ENCODE results near the gene COPG1.
A peak's percentile ranks its signal among the peaks of the same experiment; 100 is the strongest.

Gene COPG1

DNA sequence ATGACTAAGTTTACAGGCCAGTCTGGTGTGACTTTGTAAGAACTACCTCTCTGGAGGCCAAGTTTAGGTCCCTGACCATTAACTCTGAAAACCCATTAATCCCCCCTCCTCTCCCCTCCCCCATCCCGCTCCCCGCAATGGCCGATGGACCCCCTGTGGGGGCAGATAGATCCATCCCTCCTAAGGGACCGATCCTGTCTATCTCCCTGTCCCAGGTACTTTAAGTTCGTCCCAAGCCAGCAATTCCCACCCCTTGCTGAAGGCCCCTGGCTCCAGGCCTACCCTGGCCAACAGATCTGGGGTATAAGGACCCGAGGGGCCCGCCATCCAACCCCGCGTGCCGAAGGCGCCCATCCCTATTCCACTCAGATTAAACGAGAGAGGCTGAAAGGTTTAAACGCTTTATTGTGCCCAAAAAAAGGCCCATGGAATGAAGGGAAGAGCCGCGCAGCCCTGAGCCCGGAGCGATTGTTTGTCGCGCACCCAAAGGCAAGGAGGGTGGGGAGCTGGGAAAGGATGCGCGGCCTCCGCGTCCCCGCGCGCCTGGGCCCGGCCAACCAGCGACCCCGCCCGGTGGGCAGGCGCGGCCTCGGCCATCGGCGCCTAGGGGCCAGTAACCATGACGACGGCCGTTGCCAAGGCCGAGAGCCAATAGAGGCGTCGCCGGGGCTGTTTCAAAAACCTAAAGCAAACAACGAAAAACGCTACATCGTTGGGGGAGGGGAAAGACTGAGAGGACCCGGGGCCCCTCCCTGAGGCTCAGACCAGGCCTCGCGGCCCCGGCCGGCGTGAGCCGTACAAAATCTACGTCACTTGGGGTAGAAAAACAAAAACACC lies 65.2 kb downstream of the COPG1 start:
- DNase-seq (ENCODE audit: low spot score) = peak; percentile 86

DNA sequence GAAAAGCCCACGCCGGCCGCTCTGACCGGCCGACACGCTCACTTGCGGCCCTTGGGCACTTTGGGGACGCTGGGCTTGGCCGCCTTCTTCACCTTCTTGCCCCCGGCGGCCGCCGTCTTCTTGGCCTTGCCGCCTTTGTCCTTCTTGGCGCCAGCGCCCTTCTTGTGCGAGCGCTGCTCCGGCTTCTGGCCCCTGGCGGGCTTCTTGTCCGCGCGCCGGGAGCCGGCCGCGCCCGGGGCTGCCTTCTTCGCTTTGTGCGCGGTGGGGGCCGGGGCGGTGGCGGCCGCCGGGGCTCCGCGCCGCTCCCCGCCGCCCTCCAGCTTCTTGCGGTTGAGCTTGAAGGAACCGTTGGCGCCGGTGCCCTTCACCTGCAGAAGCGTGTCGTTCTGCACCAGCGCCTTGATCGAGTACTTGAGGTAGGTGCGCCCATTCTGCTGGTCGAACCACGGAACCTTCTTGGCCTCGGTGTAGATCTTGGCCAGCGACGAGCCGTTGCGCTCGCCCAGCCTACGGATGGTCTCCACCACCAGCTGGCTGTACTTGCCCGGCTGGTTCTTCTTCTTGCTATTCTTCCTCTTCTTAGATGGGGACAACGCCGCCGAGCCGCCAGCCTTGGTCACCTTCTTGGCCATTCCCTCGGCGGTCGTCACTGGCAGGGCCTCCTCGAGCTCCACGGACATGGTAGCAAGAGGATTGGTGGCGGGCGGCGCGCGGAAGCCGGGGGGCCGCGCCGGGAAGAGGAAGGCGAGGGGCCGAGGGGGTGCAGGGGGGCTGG lies 66.0 kb downstream of the COPG1 start:
- DNase-seq (ENCODE audit: low spot score) = peak; percentile 24

DNA sequence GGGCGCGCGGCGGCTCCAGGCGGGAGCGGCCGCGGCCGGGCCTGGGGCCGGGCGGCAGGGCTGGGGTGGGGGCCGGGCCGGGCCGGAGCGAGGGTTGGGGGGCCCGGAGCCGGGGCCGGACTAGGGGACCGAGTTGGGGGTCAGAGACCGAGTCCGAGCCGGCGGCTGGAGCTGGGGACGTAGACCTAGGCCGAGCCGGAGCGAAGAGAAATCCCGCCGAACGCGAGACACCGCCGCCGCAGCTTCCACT lies 66.5 kb downstream of the COPG1 start:
- DNase-seq (ENCODE audit: low spot score) = no peak

DNA sequence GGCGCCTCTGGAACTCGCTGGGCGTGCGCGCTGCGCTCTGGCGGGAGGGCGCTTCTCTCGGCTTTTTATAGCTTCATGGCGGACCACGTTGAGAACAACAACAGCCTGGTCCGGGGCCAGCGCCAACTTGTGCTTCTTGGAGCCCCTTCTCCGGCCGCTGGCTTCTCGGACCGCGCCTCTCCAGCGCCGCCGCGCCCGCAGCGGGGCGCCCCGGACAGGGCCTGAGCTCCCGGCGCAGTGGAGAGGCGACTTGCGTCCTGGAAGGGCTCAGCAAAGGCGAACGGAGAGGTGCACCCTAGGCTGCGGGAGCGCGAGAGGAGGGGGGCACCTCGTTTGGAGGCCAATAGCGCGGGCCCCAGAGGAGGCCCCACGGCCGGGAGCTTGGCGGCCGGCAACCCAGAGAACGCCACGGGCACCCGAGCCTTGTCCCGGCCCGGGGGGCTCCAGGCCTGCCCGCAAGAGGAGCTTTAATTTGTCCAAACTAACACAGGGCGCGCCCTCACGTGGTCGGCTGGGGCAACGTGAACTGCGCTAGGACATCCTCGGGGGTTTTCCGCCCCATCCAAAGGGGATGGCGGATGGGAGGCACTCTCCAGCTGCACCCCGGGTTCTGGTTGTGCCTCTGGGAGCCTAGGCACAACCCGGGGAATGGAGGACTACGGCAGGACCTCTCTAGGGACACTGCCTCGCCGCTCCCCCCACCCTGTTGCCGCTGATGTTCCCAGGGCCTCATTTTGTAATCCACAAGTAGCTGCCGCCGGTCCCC lies 67.0 kb downstream of the COPG1 start:
- peak; percentile 81 for DNase-seq (ENCODE audit: low spot score)

DNA sequence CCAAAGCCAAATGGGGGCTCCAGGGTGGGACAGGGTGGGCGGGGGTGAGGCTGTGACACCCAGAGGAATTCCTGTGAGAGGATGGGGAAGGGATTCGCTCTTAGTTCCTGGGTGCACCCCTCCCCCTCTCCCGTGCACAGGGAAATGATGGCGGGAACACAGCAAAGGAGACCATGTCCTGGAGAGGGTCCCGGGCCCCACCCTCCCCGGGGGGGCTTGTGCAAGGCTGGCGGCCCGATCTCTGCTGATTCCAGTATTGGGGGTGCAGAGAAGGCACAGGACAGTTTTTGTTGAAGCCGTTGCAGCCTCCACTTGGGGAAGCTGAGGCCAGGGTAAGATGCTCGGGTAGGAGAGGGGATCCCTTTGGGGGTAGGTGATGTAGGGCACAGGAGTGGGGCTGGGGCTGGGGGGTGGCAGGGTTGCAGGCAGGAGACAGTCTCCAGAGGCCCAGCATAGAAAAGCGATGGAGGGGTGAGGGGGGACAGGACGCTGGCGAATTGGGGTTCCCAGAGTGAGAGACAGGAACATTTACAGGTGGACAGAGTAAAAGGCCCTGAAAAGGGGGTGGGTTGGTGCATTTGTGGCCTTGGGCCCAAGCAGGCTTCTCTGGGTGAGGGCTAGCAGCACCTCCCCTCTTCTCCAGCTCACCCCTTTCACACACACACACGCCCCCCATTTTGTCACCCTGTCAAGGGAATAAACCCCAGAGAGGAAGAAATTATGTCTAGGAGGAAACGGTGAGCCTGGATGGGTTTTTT lies 67.8 kb downstream of the COPG1 start:
- DNase-seq (ENCODE audit: low spot score) = no peak

DNA sequence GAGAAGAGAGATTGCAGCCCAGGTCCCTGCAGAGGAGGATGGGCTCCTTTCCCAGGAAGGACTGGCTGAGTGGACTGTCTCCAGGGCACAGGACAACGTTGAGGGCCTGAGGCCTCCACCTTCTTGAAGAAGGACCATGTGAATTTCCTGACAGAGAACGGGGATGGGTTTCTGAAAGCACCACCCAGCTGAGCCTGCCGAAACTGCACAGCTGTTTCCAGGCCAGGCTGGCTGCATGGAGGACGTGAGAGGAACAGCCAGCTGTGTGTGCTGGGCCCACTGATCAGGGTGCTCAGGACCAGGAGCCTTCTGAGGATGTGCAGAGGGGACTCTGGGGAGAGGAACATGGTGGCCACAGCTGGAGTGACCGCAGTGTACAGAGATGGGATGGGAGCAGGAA lies 68.4 kb downstream of the COPG1 start:
- DNase-seq (ENCODE audit: low spot score) = no peak

DNA sequence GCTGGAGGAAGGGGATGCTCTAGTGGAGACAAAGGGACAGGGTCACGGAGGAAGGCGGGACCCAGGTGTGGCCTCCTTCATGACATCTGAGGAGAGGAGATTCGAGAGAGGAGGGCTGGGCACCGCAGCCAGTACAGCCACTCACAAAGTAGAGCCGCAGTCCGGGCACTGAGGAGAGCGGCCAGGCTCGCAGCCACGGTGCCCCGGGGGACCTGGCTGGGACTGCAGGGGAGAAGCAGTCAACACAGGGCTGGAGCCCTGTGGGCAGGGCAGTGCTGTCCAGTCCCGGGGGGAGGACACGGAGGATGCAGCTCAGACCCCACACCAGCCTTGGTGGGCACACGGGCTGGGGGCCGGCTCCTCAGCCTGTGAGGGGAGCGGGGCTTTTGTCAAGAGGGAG lies 69.5 kb downstream of the COPG1 start:
- no peak for DNase-seq (ENCODE audit: low spot score)

DNA sequence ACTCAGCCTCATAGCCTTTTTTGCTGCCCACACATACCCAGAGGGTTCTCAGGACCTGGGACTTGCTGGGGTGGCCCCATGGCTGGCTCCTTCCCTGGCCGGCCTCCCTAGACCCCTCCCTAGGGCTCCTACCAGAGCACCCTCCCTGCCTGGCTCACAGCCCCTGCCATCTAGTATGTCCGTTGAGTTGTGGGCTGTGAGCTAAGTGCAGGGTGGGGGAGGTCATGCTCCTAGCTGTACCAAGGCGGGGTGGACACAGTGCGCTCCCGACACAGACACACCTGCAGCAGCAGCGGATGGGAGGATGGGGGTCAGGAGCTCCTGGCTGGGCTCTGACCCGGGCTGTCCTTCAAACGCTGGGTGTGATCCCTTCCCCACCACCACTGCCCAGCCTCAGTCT lies 70.9 kb downstream of the COPG1 start:
- DNase-seq (ENCODE audit: low spot score) = no peak

DNA sequence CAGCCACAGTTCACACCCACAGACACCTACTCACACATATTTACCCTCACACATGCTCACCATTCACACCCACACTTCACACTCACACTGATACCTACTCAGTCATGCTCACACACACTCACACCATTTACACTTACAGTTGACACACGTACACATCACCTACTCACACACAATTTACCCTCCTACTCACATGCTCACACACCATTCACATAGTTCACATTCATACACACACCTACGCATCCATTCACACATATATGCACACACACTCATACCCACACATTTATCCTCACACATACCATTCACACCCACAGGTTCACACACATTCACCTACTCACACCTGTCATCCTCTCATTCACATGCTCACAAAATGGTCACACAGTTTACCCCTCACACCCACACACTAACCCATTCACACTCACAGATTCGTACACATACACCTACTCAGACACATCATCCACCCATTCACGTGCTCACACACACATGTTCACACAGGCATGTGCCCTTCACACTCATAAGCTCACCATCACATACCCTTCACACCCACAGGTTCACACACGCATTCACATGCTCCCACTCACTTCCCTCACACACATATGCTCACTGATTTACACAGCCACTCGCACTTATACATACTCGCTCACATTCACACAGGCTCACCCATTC lies 71.5 kb downstream of the COPG1 start:
- no peak for DNase-seq (ENCODE audit: low spot score)

DNA sequence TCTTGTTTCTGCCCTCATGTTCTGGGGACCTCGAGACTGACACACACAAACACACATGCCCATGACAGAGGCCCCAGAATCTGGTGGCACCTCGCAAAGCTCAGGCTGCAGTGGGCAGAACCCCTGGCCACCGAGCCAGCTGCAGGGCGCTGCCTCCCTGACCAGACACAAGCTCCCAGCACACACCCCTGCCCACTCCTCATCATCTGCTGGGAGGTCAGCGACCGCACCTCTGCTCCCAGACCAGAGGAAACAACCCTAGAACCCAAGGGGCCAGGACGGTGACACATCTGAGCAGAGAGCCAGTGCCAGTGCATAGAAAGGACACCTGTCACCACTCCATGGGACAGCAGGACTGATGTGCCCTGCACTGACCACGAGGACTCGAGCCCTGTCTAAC lies 72.5 kb downstream of the COPG1 start:
- DNase-seq (ENCODE audit: low spot score) = no peak

DNA sequence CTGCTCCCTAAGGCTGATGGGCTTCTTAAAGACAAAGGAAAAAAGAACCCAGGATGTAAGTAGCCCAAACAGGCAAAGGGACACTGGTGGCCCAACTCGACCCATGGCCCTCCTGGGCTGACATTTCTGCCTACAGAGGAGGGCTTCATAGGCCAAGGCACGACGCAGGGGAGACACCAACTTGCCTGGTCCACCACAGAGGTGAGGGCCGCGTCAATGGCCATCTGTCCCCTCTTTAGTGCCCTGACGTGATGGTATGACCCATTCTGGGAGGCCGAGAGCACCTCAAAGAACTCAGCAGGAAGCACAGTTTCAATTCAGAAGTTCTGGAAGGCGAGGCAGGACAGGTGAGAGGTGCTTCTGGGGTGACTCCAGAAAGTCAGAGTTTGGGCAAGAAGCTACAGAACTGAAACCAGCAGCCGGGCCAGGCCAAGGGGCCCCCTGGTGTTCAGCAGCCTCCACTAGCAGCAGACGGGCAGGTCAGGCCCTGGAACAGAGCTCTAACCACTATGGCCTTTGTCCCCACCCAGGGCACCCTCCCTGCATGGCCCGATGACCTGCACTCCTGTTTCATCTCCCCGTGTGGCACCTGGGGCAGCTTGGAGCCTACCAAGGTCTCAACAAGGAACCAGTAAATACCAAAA lies 74.4 kb downstream of the COPG1 start:
- no peak for DNase-seq (ENCODE audit: low spot score)

DNA sequence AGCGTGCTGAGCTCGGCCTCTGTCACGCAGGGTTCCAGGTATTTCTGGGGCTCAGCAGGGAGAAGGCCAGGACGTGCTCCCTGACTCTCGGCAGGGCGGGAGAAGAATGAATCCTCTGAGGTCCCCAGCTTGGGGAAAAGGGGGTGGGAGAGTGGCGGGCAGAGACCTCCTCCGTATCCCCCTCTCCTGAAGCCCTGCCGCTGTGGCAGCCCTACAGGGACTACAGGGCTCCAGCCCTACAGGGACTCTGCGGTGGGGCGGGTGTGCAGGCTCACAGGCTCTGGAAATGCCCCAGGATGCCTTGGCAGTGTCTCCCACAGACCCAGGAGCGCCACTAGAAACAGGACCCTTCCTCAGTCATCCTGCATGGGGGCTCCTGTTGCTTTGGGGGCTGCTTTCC lies 75.4 kb downstream of the COPG1 start:
- DNase-seq (ENCODE audit: low spot score) = no peak

DNA sequence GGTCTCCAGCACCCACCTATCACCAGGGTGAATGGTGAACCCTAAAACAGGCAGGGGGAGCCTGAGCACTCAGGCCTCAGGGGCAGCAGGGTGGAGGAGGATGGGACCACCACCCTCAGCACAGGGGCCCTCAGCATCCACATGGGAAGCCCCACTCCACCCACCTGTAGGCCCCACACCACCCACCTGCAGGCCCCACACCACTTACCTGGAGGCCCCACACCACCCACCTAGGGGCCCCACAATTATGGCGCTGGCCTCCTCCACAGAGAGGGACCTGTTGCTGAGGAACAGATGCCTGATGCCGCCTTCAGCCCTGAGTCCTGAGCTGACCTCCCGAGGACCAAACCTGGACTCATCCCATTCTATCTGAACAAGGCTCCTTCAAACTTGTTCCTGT lies 76.0 kb downstream of the COPG1 start:
- no peak for DNase-seq (ENCODE audit: low spot score)

DNA sequence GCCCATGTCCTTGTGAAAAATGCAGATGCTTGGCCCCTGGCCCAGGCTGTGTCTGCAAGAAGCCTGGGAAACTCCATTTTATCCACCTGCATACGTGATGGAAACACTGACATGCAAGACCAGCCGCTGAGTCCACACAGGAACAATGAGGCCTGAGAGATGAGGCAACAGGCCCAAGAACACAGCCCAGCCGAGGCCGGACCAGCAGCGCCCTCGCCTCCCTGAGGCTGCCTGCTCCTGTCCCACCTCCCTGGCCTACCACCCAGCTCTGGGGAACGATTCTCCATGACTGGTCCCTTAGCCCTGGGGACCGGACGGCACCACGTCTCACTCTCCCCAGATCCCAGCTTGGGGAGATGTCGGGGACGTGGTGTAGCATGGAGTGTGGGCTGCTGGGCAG lies 76.7 kb downstream of the COPG1 start:
- no peak for DNase-seq (ENCODE audit: low spot score)

DNA sequence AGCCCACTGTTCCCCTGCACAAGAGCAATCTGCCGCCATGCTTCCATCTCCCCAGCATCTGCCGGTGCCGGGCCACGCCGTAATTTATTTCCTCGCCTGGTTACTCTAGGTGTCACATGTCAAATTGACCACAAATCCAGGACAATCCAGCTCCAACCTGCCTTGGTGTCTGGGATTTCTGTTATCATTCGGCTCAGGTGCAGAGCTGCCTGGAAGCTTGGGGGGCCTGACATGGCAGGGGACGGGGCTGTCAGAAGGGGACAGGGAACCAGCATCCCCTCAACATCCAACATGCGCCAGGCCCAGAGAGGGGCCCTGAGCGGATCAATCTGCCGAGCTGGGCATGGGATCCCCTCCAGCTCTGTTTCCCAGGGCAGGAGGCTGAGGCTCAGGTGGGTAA lies 77.2 kb downstream of the COPG1 start:
- DNase-seq (ENCODE audit: low spot score) = no peak

Data from globus pallidus (tissue), 1 donor.